Vagina (tissue), 2 donors: Measurements from ENCODE around the gene ALDH1L1.

Source experiments
- CTCF ChIP-seq, 3 experiments: fragments of 450-650 bp in 2 of 3; fragments of 200-600 bp in 1 of 3; sonication (generic) in 1 of 3; IDR thresholded peaks; one replicate each; pipeline ENCODE4 v1.5.1; 2017 to 2019; ENCODE audit warnings: antibody characterized with exemption in 3 of 3, mild to moderate bottlenecking in 2 of 3, moderate library complexity in 2 of 3
- POLR2A ChIP-seq, 2 donors: fragments of 450-650 bp; IDR thresholded peaks; one replicate each; pipeline ENCODE4 v1.6.1; 2017; ENCODE audit warnings: antibody characterized with exemption in 2 of 2, mild to moderate bottlenecking in 2 of 2, moderate library complexity in 2 of 2
- POLR2AphosphoS5 ChIP-seq, 2 donors: sonication (generic); formaldehyde crosslinking; IDR thresholded peaks; one replicate each; pipeline ENCODE4 v1.9.0; 2017; ENCODE audit warnings: antibody characterized with exemption in 2 of 2, mild to moderate bottlenecking in 2 of 2, low read depth in 1 of 2; ENCODE audit not compliant: insufficient read depth in 1 of 2

- TF ChIP-seq CTCF (IDR thresholded peaks at IDR 0.05): no peak
- no peak for TF ChIP-seq POLR2AphosphoS5 (IDR thresholded peaks at IDR 0.05; ENCODE audit: insufficient read depth in 1 of 2, low read depth in 1 of 2)
- no peak for TF ChIP-seq POLR2A (IDR thresholded peaks at IDR 0.05)
These were observed 61.8 kb downstream of the ALDH1L1 start for GRCh38 chr3:126118591-126118990.
